Activated B cell treated with CpG ODN at 0.5 μM for 24 hours (primary cell): ENCODE results near the gene GRID2IP. TPM values are rescaled to one million over a fixed set of nuclear protein-coding genes. Genes with fewer than 3 reads are reported as not detected.

Experiments used
- ATAC-seq: fragments of 200-7000 bp; cut with Tn5 transposase; one replicate; pipeline ENCODE4 v1.10.0; 2021; ENCODE audit warnings: low read depth, mild to moderate bottlenecking, moderate library complexity
- CTCF ChIA-PET: fragments of 350-600 bp; sonication (Branson Sonifier 250); formaldehyde crosslinking; loops from one replicate; lab custom pipeline; 2021; ENCODE audit warnings: antibody characterized with exemption; lab: Charles Lee
- POLR2A ChIA-PET: fragments of 350-600 bp; sonication (Branson Sonifier 250); formaldehyde crosslinking; loops from one replicate; lab custom pipeline; 2021; ENCODE audit warnings: antibody characterized with exemption; lab: Charles Lee
- DNase-seq: peaks from one replicate; pipeline ENCODE4 v3.0.0; 2022
- H3K27ac Mint-ChIP-seq: one replicate; pipeline ENCODE4 v1.8.0; 2020; ENCODE audit warnings: mixed read lengths
- H3K27me3 Mint-ChIP-seq: one replicate; pipeline ENCODE4 v1.8.0; 2021; ENCODE audit warnings: mixed read lengths
- H3K36me3 Mint-ChIP-seq: one replicate; pipeline ENCODE4 v1.8.0; 2021; ENCODE audit warnings: low read depth, mixed read lengths
- H3K4me1 Mint-ChIP-seq: one replicate; pipeline ENCODE4 v1.8.0; 2021; ENCODE audit warnings: mixed read lengths
- H3K4me3 Mint-ChIP-seq: one replicate; pipeline ENCODE4 v1.8.0; 2020; ENCODE audit warnings: mild to moderate bottlenecking, mixed read lengths
- H3K9me3 Mint-ChIP-seq: one replicate; pipeline ENCODE4 v1.8.0; 2020; ENCODE audit warnings: mixed read lengths
- intact Hi-C: fragments of 100-400 bp; cut with micrococcal nuclease; formaldehyde crosslinking; loops from one replicate; pipeline ENCODE4 v1.15.1; 2024
- total RNA-seq: library from RNA; stranded (reverse); gene quantifications from 2 replicates; pipeline ENCODE4 v1.2.3, GENCODE V29; 2022
- TF ChIP-seq, protein P1 (sequence below): fragments of 200-600 bp; IDR thresholded peaks from one replicate; pipeline ENCODE4 v1.8.0; 2022; ENCODE audit warnings: antibody characterized with exemption, mild to moderate bottlenecking

Gene GRID2IP
- total RNA-seq, 1 donor from 2014 or later: 1.3 TPM

DNA sequence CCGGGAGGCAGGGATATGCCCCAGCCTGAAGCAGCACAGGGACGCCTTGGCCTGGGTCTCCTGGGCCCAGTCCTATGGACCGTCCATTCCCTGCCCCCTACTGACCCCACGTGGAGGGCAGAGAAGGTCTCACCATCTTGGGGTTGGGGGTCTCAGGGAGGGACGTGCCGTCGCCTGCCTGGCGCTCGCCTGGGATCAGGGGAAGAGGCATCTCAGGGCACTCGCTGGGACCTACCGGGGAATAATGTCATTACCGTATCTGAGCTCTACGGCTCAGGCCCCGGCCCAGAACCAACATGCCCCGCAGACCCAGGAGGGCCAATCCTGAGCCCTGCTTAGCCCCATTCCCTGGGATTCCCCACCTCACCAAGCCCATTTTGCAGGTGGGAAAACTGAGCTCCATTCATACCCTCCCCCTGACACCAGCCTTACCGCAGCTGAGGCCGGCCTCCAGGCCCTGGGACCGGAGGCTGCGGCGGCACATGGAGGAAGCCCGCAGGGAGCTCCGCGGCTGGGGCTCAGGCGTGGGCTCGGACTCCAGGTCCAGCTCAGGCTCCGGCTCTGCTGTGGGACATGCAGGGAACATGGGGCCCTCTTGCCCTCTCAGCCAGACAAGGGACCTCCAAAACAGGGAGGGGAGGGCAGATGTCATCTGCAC, 40.7 kb downstream of the GRID2IP start:
- intact Hi-C loops: no loop called here
- CTCF ChIA-PET: no interaction called here
- Mint-ChIP-seq H3K36me3 (no peaks in the 10 kb centered on the region), H3K27ac (no peak overlapping the region), H3K4me1 (no peaks in the 10 kb centered on the region), H3K4me3 (no peak overlapping the region), H3K9me3 (no peaks in the 10 kb centered on the region), H3K27me3 (no peaks in the 10 kb centered on the region)
- POLR2A ChIA-PET: interaction anchor here (0.5 kb wide), 1 partner anchor 757 kb away, joined by 6 read pairs; no protein-coding TSS in a partner anchor
- ATAC-seq (no peak), DNase-seq (no peak)
- TF ChIP-seq, protein P1, sequence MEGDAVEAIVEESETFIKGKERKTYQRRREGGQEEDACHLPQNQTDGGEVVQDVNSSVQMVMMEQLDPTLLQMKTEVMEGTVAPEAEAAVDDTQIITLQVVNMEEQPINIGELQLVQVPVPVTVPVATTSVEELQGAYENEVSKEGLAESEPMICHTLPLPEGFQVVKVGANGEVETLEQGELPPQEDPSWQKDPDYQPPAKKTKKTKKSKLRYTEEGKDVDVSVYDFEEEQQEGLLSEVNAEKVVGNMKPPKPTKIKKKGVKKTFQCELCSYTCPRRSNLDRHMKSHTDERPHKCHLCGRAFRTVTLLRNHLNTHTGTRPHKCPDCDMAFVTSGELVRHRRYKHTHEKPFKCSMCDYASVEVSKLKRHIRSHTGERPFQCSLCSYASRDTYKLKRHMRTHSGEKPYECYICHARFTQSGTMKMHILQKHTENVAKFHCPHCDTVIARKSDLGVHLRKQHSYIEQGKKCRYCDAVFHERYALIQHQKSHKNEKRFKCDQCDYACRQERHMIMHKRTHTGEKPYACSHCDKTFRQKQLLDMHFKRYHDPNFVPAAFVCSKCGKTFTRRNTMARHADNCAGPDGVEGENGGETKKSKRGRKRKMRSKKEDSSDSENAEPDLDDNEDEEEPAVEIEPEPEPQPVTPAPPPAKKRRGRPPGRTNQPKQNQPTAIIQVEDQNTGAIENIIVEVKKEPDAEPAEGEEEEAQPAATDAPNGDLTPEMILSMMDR: no peak

GRCh38 chr7:6508950-6509349, 42.3 kb downstream of the GRID2IP start:
- H3K27ac Mint-ChIP-seq: no peak overlapping the region
- ChIA-PET POLR2A (no interaction called here), CTCF (no interaction called here)
- intact Hi-C loops: no loop called here
- TF ChIP-seq, protein P1: no peak
- peaks cover 2% of the 10 kb centered on the region for H3K36me3 Mint-ChIP-seq
- peaks cover 9% of the 10 kb centered on the region for H3K4me1 Mint-ChIP-seq
- no peaks in the 10 kb centered on the region for H3K27me3 Mint-ChIP-seq
- no peaks in the 10 kb centered on the region for H3K9me3 Mint-ChIP-seq
- ATAC-seq (no peak), DNase-seq (no peak)
- H3K4me3 Mint-ChIP-seq: no peak overlapping the region

- ATAC-seq: no peak
- Mint-ChIP-seq H3K36me3 (peaks cover 5% of the 10 kb centered on the region), H3K4me3 (no peak overlapping the region), H3K9me3 (no peaks in the 10 kb centered on the region), H3K27me3 (no peaks in the 10 kb centered on the region), H3K4me1 (peaks cover 9% of the 10 kb centered on the region), H3K27ac (no peak overlapping the region)
- DNase-seq: no peak
- ChIA-PET POLR2A (interaction anchor here (0.6 kb wide), 1 partner anchor 218 kb away, joined by 4 read pairs; no protein-coding TSS in a partner anchor), CTCF (no interaction called here)
- intact Hi-C loops: no loop called here
- TF ChIP-seq, protein P1: no peak
Measured at GRCh38 chr7:6508539-6508938, 42.7 kb downstream of the GRID2IP start.

- intact Hi-C loops: no loop called here
- Mint-ChIP-seq H3K9me3 (no peaks in the 10 kb centered on the region), H3K4me1 (peaks cover 9% of the 10 kb centered on the region), H3K27ac (no peak overlapping the region), H3K4me3 (no peak overlapping the region), H3K36me3 (peaks cover 5% of the 10 kb centered on the region), H3K27me3 (no peaks in the 10 kb centered on the region)
- no peak for DNase-seq
- POLR2A ChIA-PET: interaction anchor here (0.6 kb wide), 1 partner anchor 219 kb away, joined by 4 read pairs; no protein-coding TSS in a partner anchor
- no peak for ATAC-seq
- CTCF ChIA-PET: interaction anchor here (1.5 kb wide), 1 partner anchor 8 kb away, joined by 4 read pairs; no protein-coding TSS in a partner anchor
- TF ChIP-seq, protein P1: no peak
Measured at GRCh38 chr7:6507906-6508305, 43.4 kb downstream of the GRID2IP start.

DNA sequence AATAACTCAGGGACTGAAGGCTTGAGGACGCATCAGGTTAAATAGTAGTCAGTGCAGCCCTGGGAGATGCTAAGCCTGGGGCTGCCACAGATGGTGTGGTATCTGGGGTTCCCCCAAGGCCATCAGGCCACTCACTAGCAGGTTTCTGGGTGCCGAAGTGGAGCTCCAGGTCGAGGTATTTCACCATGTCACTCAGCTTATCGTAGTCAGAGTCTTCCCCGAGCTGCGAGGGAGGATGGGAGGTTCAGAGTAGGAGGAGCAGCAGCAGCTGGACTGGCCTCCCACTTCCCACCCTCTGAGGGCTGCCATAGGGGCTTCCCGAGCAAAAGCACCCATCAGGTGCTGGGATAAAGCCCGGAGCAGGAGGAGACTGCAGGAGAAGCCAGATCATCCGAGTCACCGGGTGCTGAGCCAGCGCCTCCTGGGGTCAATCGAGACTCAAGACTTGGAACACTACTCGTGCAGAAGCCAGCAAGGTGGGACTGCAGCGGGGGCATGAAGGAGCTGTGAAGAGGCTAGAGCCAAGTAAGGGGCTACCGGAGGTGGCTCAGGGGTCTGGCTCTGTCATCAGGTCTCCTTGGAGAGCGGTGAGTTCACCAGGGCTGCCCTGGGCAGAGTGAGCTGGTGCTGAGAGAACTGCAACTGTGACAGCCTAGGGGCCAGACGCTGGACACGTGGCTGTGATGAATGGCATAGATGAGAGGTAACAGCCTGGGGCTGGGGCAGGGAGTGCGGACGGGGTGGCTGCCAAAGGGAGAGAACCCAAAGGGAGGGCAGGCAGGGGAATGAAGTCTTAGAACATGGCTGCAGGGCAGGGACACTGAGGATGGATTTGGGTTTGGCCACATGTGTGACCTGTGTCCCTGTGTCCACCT, 45.3 kb downstream of the GRID2IP start:
- ChIA-PET POLR2A (interaction anchor here (0.6 kb wide), 1 partner anchor 21 kb away, joined by 11 read pairs; no protein-coding TSS in a partner anchor), CTCF (interaction anchor here (1.0 kb wide), 1 partner anchor 10 kb away, joined by 3 read pairs; no protein-coding TSS in a partner anchor)
- TF ChIP-seq, protein P1: no peak
- H3K27ac Mint-ChIP-seq: no peak overlapping the region
- H3K9me3 Mint-ChIP-seq: no peaks in the 10 kb centered on the region
- no peak for DNase-seq
- H3K4me1 Mint-ChIP-seq: peaks cover 9% of the 10 kb centered on the region
- intact Hi-C loops: no loop called here
- H3K36me3 Mint-ChIP-seq: peaks cover 5% of the 10 kb centered on the region
- no peaks in the 10 kb centered on the region for H3K27me3 Mint-ChIP-seq
- ATAC-seq: no peak
- peak overlapping the region; percentile 28 for H3K4me3 Mint-ChIP-seq
